Glutamatergic neuron (in vitro differentiated cells): ENCODE results near the gene ADARB1. TPM values are rescaled to one million over a fixed set of nuclear protein-coding genes. Genes with fewer than 3 reads are reported as not detected.

Experiments used
- DNase-seq: peaks from one replicate; pipeline ENCODE4 v3.0.0; 2022
- H3K27ac Mint-ChIP-seq: one replicate; pipeline ENCODE4 v1.8.0; 2020; ENCODE audit warnings: mild to moderate bottlenecking, mixed read lengths, inconsistent platforms; ENCODE audit not compliant: unreplicated experiment
- H3K27me3 Mint-ChIP-seq: one replicate; pipeline ENCODE4 v1.8.0; 2020; ENCODE audit warnings: mild to moderate bottlenecking, moderate library complexity, mixed read lengths, inconsistent platforms; ENCODE audit not compliant: unreplicated experiment
- H3K36me3 Mint-ChIP-seq: one replicate; pipeline ENCODE4 v1.8.0; 2020; ENCODE audit warnings: mild to moderate bottlenecking, mixed read lengths, inconsistent platforms; ENCODE audit not compliant: unreplicated experiment
- H3K4me1 Mint-ChIP-seq: one replicate; pipeline ENCODE4 v1.8.0; 2020; ENCODE audit warnings: mild to moderate bottlenecking, low read depth, mixed read lengths, inconsistent platforms; ENCODE audit not compliant: unreplicated experiment
- H3K4me3 Mint-ChIP-seq: one replicate; pipeline ENCODE4 v1.8.0; 2020; ENCODE audit warnings: mild to moderate bottlenecking, mixed read lengths, inconsistent platforms; ENCODE audit not compliant: unreplicated experiment
- H3K9me3 Mint-ChIP-seq: one replicate; pipeline ENCODE4 v1.8.0; 2020; ENCODE audit warnings: mild to moderate bottlenecking, moderate library complexity, mixed read lengths, inconsistent platforms; ENCODE audit not compliant: unreplicated experiment
- CTCF ChIP-seq: fragments of 200-600 bp; sonication (generic); IDR thresholded peaks from one replicate; pipeline ENCODE4 v1.5.0; 2021; ENCODE audit not compliant: partially characterized antibody, unreplicated experiment
- total RNA-seq: library from RNA; stranded (reverse); fragmentation: NEBNext Ultra II Directional; extraction: Animal tissue kit (Norgen Biotek cat#: 25700); gene quantifications from one replicate; pipeline ENCODE4 v1.2.1, GENCODE V29; 2021; ENCODE audit not compliant: unreplicated experiment

ADARB1 gene
- total RNA-seq, 1 donor from 2014 or later: 49.2 TPM

- Mint-ChIP-seq H3K27ac (no peak overlapping the region), H3K4me3 (no peak overlapping the region), H3K36me3 (peaks cover 12% of the 10 kb centered on the region), H3K4me1 (no peaks in the 10 kb centered on the region), H3K27me3 (peaks cover 2% of the 10 kb centered on the region), H3K9me3 (peaks cover 5% of the 10 kb centered on the region)
- DNase-seq: no peak
- TF ChIP-seq CTCF: no peak
These were observed 147.6 kb downstream of the ADARB1 start for GRCh38 chr21:45222001-45222400.

- H3K36me3 Mint-ChIP-seq: no peaks in the 10 kb centered on the region
- H3K9me3 Mint-ChIP-seq: peaks cover 3% of the 10 kb centered on the region
- H3K4me3 Mint-ChIP-seq: no peak overlapping the region
- H3K27ac Mint-ChIP-seq: no peak overlapping the region
- no peak for DNase-seq
- peaks cover 2% of the 10 kb centered on the region for H3K27me3 Mint-ChIP-seq
- H3K4me1 Mint-ChIP-seq: no peaks in the 10 kb centered on the region
- TF ChIP-seq CTCF: no peak
These were observed 149.1 kb downstream of the ADARB1 start for GRCh38 chr21:45223236-45224185.

- Mint-ChIP-seq H3K4me3 (no peak overlapping the region), H3K27me3 (peaks cover 3% of the 10 kb centered on the region), H3K27ac (no peak overlapping the region), H3K36me3 (peaks cover 5% of the 10 kb centered on the region), H3K4me1 (no peaks in the 10 kb centered on the region), H3K9me3 (peaks cover 3% of the 10 kb centered on the region)
- no peak for DNase-seq
- no peak for TF ChIP-seq CTCF
These were observed 150.0 kb downstream of the ADARB1 start for GRCh38 chr21:45224189-45224938.

GRCh38 chr21:45225041-45225740 lies 150.8 kb downstream of the ADARB1 start:
- H3K27me3 Mint-ChIP-seq: peaks cover 3% of the 10 kb centered on the region
- no peak overlapping the region for H3K4me3 Mint-ChIP-seq
- peaks cover 3% of the 10 kb centered on the region for H3K9me3 Mint-ChIP-seq
- DNase-seq: no peak
- no peak for TF ChIP-seq CTCF
- no peak overlapping the region for H3K27ac Mint-ChIP-seq
- H3K4me1 Mint-ChIP-seq: no peaks in the 10 kb centered on the region
- peaks cover 5% of the 10 kb centered on the region for H3K36me3 Mint-ChIP-seq
